ENCODE data around the gene RBM45.

- TF ChIP-seq, protein P1, sequence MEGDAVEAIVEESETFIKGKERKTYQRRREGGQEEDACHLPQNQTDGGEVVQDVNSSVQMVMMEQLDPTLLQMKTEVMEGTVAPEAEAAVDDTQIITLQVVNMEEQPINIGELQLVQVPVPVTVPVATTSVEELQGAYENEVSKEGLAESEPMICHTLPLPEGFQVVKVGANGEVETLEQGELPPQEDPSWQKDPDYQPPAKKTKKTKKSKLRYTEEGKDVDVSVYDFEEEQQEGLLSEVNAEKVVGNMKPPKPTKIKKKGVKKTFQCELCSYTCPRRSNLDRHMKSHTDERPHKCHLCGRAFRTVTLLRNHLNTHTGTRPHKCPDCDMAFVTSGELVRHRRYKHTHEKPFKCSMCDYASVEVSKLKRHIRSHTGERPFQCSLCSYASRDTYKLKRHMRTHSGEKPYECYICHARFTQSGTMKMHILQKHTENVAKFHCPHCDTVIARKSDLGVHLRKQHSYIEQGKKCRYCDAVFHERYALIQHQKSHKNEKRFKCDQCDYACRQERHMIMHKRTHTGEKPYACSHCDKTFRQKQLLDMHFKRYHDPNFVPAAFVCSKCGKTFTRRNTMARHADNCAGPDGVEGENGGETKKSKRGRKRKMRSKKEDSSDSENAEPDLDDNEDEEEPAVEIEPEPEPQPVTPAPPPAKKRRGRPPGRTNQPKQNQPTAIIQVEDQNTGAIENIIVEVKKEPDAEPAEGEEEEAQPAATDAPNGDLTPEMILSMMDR (IDR thresholded peaks at IDR 0.05), result no peak
- no peak for TF ChIP-seq POLR2A (IDR thresholded peaks at IDR 0.05)
Measured at GRCh38 chr2:178152542-178152941, 40.3 kb downstream of the RBM45 start.

Measured in esophagus squamous epithelium (tissue), 4 donors.